ENCODE results near the gene MYO16.

DNA sequence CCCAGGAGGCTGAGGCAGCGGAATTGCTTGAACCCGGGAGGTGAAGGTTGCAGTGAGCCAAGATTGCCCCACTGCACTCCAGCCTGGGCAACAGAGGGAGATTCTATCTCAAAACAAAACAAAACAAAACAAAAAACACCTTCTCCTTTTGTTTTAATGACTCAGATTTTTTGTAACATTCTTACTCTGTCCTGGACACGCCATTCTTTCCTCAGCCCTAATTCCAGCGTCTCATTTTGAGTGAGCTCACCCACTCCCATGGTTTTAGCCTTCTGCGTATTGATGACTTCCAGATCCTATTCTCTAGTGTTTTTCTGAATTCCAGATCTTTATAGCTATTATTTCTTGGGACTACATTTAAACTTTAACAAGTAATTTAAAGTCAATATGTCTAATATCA is 326.3 kb downstream of the MYO16 start:
- TF ChIP-seq, protein P1, sequence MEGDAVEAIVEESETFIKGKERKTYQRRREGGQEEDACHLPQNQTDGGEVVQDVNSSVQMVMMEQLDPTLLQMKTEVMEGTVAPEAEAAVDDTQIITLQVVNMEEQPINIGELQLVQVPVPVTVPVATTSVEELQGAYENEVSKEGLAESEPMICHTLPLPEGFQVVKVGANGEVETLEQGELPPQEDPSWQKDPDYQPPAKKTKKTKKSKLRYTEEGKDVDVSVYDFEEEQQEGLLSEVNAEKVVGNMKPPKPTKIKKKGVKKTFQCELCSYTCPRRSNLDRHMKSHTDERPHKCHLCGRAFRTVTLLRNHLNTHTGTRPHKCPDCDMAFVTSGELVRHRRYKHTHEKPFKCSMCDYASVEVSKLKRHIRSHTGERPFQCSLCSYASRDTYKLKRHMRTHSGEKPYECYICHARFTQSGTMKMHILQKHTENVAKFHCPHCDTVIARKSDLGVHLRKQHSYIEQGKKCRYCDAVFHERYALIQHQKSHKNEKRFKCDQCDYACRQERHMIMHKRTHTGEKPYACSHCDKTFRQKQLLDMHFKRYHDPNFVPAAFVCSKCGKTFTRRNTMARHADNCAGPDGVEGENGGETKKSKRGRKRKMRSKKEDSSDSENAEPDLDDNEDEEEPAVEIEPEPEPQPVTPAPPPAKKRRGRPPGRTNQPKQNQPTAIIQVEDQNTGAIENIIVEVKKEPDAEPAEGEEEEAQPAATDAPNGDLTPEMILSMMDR (IDR thresholded peaks at IDR 0.05; ENCODE audit: insufficient read depth, low read length, poor library complexity, severe bottlenecking), result no peak
- no peak for TF ChIP-seq EZH2phosphoT487 (conservative IDR thresholded peaks at IDR 0.05; ENCODE audit: low read length)
